H9 (cell line): Measurements from ENCODE around the gene SIGLEC12. TPM values are rescaled to one million over a fixed set of nuclear protein-coding genes. Genes with fewer than 3 reads are reported as not detected.

ENCODE experiments used
- DNase-seq: peaks from one replicate; pipeline ENCODE4 v3.0.0-alpha.2; 2017
- H2AFZ ChIP-seq: one replicate; pipeline ENCODE4 v1.6.1; 2013; ENCODE audit warnings: mild to moderate bottlenecking, low read length, control low read depth, moderate library complexity
- H2AK5ac ChIP-seq: 2 replicates; pipeline ENCODE4 v1.6.1; 2013; ENCODE audit warnings: low read length, control low read depth, mixed read lengths; ENCODE audit not compliant: insufficient read length
- H2BK120ac ChIP-seq: one replicate; pipeline ENCODE4 v1.6.1; 2013; ENCODE audit warnings: low read depth, mild to moderate bottlenecking, low read length, control low read depth, inconsistent platforms; ENCODE audit not compliant: poor library complexity, severe bottlenecking
- H2BK12ac ChIP-seq: 2 replicates; pipeline ENCODE4 v1.6.1; 2013; ENCODE audit warnings: low read length, control low read depth, mixed read lengths, low read depth; ENCODE audit not compliant: insufficient read length
- H2BK15ac ChIP-seq: 2 replicates; pipeline ENCODE4 v1.6.1; 2013; ENCODE audit warnings: low read depth, low read length, control low read depth
- H2BK20ac ChIP-seq: one replicate; pipeline ENCODE4 v1.6.1; 2013; ENCODE audit warnings: low read depth, mild to moderate bottlenecking, low read length, control low read depth, inconsistent platforms; ENCODE audit not compliant: poor library complexity, severe bottlenecking
- H2BK5ac ChIP-seq: 2 replicates; pipeline ENCODE4 v1.6.1; 2013; ENCODE audit warnings: low read length, control low read depth, mixed read lengths; ENCODE audit not compliant: insufficient read length
- H3K14ac ChIP-seq: 2 replicates; pipeline ENCODE4 v1.6.1; 2013; ENCODE audit warnings: low read length, control low read depth; ENCODE audit not compliant: insufficient read depth
- H3K18ac ChIP-seq: 2 replicates; pipeline ENCODE4 v1.6.1; 2013; ENCODE audit warnings: low read depth, mild to moderate bottlenecking, mixed read lengths, low read length, control low read depth; ENCODE audit not compliant: insufficient read length
- H3K23ac ChIP-seq: 2 replicates; pipeline ENCODE4 v1.6.1; 2013; ENCODE audit warnings: low read length, control low read depth, mixed read lengths, low read depth; ENCODE audit not compliant: insufficient read length
- H3K23me2 ChIP-seq: 2 replicates; pipeline ENCODE4 v1.6.1; 2013; ENCODE audit warnings: low read depth, mild to moderate bottlenecking, mixed read lengths, low read length, control low read depth; ENCODE audit not compliant: insufficient read length, poor library complexity, severe bottlenecking
- H3K27ac ChIP-seq: 2 replicates; pipeline ENCODE4 v1.5.1; 2013; ENCODE audit warnings: low read length, control low read depth, mixed read lengths, low read depth; ENCODE audit not compliant: insufficient read length
- H3K27me3 ChIP-seq: 2 replicates; pipeline ENCODE4 v1.6.1; 2013; ENCODE audit warnings: low read length, control low read depth, inconsistent platforms; ENCODE audit not compliant: insufficient read depth
- H3K4ac ChIP-seq: 2 replicates; pipeline ENCODE4 v1.6.1; 2013; ENCODE audit warnings: low read depth, mild to moderate bottlenecking, control low read depth, inconsistent platforms, low read length, moderate library complexity
- H3K4me1 ChIP-seq: 2 replicates; pipeline ENCODE4 v1.6.1; 2013; ENCODE audit warnings: low read length, control low read depth, inconsistent platforms; ENCODE audit not compliant: insufficient read depth
- H3K4me2 ChIP-seq: 2 replicates; pipeline ENCODE4 v1.6.1; 2013; ENCODE audit warnings: low read length, control low read depth, mixed read lengths; ENCODE audit not compliant: insufficient read length, insufficient read depth
- H3K56ac ChIP-seq: 2 replicates; pipeline ENCODE4 v1.6.1; 2013; ENCODE audit warnings: low read depth, mild to moderate bottlenecking, mixed read lengths, low read length, control low read depth; ENCODE audit not compliant: insufficient read length
- H3K79me1 ChIP-seq: 2 replicates; pipeline ENCODE4 v1.6.1; 2013; ENCODE audit warnings: low read depth, mild to moderate bottlenecking, moderate library complexity, low read length, control low read depth, inconsistent platforms; ENCODE audit not compliant: insufficient read depth, poor library complexity, severe bottlenecking
- H3K79me2 ChIP-seq: 2 replicates; pipeline ENCODE4 v1.6.1; 2013; ENCODE audit warnings: low read length, control low read depth, inconsistent platforms; ENCODE audit not compliant: insufficient read depth
- H3K9ac ChIP-seq: 2 replicates; pipeline ENCODE4 v1.6.1; 2013; ENCODE audit warnings: low read length, control low read depth, mixed read lengths; ENCODE audit not compliant: insufficient read length; ENCODE audit errors: extremely low read depth
- H3K9me3 ChIP-seq: one replicate; pipeline ENCODE4 v1.6.1; 2013; ENCODE audit warnings: low read depth, low read length, inconsistent platforms; ENCODE audit not compliant: control insufficient read depth
- H3T11ph ChIP-seq: one replicate; pipeline ENCODE4 v1.6.1; 2013; ENCODE audit warnings: mild to moderate bottlenecking, low read length, control low read depth, inconsistent platforms
- H4K20me1 ChIP-seq: one replicate; pipeline ENCODE4 v1.6.1; 2013; ENCODE audit not compliant: control insufficient read depth, insufficient read length, insufficient read depth
- H4K5ac ChIP-seq: 2 replicates; pipeline ENCODE4 v1.6.1; 2013; ENCODE audit warnings: low read depth, mild to moderate bottlenecking, mixed read lengths, low read length, control low read depth; ENCODE audit not compliant: insufficient read length
- H4K8ac ChIP-seq: replicated peaks from 2 replicates; pipeline ENCODE4 v1.6.1; 2013; ENCODE audit warnings: low read length, control low read depth, mixed read lengths, low read depth; ENCODE audit not compliant: insufficient read length
- H4K91ac ChIP-seq: 2 replicates; pipeline ENCODE4 v1.6.1; 2013; ENCODE audit warnings: low read depth, mild to moderate bottlenecking, moderate library complexity, mixed read lengths, low read length, control low read depth; ENCODE audit not compliant: insufficient read length
- H3K27ac Mint-ChIP-seq, 3 experiments: 2 replicates in 2 of 3; 3 replicates in 1 of 3; pipeline ENCODE4 v1.8.0; 2020 to 2021; ENCODE audit warnings: mixed read lengths in 3 of 3, mild to moderate bottlenecking in 1 of 3, moderate library complexity in 1 of 3
- H3K27me3 Mint-ChIP-seq: 2 replicates; pipeline ENCODE4 v1.8.0; 2021; ENCODE audit warnings: low read depth, mild to moderate bottlenecking, moderate library complexity, mixed read lengths
- H3K36me3 Mint-ChIP-seq, 3 experiments: 2 replicates in 2 of 3; 3 replicates in 1 of 3; pipeline ENCODE4 v1.8.0; 2020 to 2021; ENCODE audit warnings: low read depth in 3 of 3, mixed read lengths in 3 of 3; ENCODE audit not compliant: insufficient read depth in 1 of 3
- H3K4me1 Mint-ChIP-seq, 2 experiments: 2 replicates each; pipeline ENCODE4 v1.8.0; 2020; ENCODE audit warnings: mixed read lengths in 2 of 2
- H3K4me3 Mint-ChIP-seq, 2 experiments: 2 replicates in 1 of 2; 3 replicates in 1 of 2; pipeline ENCODE4 v1.8.0; 2020 to 2021; ENCODE audit warnings: mild to moderate bottlenecking in 2 of 2, mixed read lengths in 2 of 2, moderate library complexity in 1 of 2
- H3K9me3 Mint-ChIP-seq, 2 experiments: 2 replicates in 1 of 2; 3 replicates in 1 of 2; pipeline ENCODE4 v1.8.0; 2020; ENCODE audit warnings: mild to moderate bottlenecking in 2 of 2, mixed read lengths in 2 of 2, moderate library complexity in 1 of 2
- CTCF ChIP-seq: fragments of 200-600 bp; sonication (generic); conservative IDR thresholded peaks from 3 replicates; pipeline ENCODE4 v1.8.0; 2021; ENCODE audit warnings: antibody characterized with exemption, mild to moderate bottlenecking
- WGBS: extraction: QIAGEN DNeasy Blood & Tissue Kit; methylation state at CpG from one replicate; pipeline ENCODE4 v1.1.7; 2013; ENCODE audit warnings: missing lambda C conversion rate, low lambda C conversion rate, mixed read lengths; ENCODE audit not compliant: insufficient read length; ENCODE audit errors: extremely low coverage; 5-methylcytosine and 5-hydroxymethylcytosine counted together
- total RNA-seq: library from RNA; stranded (reverse); gene quantifications from 2 replicates; pipeline ENCODE4 v1.2.1, GENCODE V29; 2021

Gene SIGLEC12
- total RNA-seq, 1 experiment from 2014 or later: not detected

- Histone ChIP-seq H3K23ac (no peak overlapping the region), H3K23me2 (no peaks in the 10 kb centered on the region), H2AFZ (no peak overlapping the region), H4K20me1 (no peaks in the 10 kb centered on the region), H2AK5ac (no peak overlapping the region), H2BK20ac (no peak overlapping the region), H4K91ac (no peak overlapping the region), H3K79me1 (no peaks in the 10 kb centered on the region), H3K14ac (no peak overlapping the region), H2BK12ac (no peak overlapping the region), H3K4me1 (no peaks in the 10 kb centered on the region), H4K5ac (no peak overlapping the region), H4K8ac (no peak overlapping the region), H3K4me2 (no peak overlapping the region), H2BK15ac (no peak overlapping the region), H3K4ac (no peak overlapping the region), H3K18ac (no peak overlapping the region), H3K9ac (no peak overlapping the region), H3K79me2 (no peaks in the 10 kb centered on the region), H3K27me3 (no peaks in the 10 kb centered on the region), H2BK120ac (no peak overlapping the region), H3K27ac (no peak overlapping the region), H2BK5ac (no peak overlapping the region), H3K56ac (no peak overlapping the region), H3K9me3 (no peaks in the 10 kb centered on the region), H3T11ph (no peak overlapping the region)
- peaks cover 50 to 88% of the 10 kb centered on the region in 2 experiments for H3K9me3 Mint-ChIP-seq
- H3K36me3 Mint-ChIP-seq: peaks cover 0 to 4% (median 2%) of the 10 kb centered on the region in 3 experiments; a peak in 1 of 7 replicates
- no CpG with 5 or more reads among the region's 2 CpGs for WGBS
- no peak overlapping the region for H3K27ac Mint-ChIP-seq
- H3K4me1 Mint-ChIP-seq: no peaks in the 10 kb centered on the region
- TF ChIP-seq CTCF: no peak
- H3K27me3 Mint-ChIP-seq: peaks cover 21% of the 10 kb centered on the region
- no peak overlapping the region for H3K4me3 Mint-ChIP-seq
- DNase-seq: no peak
Observed at GRCh38 chr19:51520728-51521127, 19.1 kb upstream of the SIGLEC12 start.
